ENCODE results near the gene KRT17. TPM values are rescaled to one million over a fixed set of nuclear protein-coding genes. Genes with fewer than 3 reads are reported as not detected.

The KRT17 gene
- total RNA-seq (2022; extraction: Qiagen RNA extraction; ENCODE audit: low read depth) = 0.77 to 1.2 TPM (median 1.1 TPM) in 5 replicates

DNA sequence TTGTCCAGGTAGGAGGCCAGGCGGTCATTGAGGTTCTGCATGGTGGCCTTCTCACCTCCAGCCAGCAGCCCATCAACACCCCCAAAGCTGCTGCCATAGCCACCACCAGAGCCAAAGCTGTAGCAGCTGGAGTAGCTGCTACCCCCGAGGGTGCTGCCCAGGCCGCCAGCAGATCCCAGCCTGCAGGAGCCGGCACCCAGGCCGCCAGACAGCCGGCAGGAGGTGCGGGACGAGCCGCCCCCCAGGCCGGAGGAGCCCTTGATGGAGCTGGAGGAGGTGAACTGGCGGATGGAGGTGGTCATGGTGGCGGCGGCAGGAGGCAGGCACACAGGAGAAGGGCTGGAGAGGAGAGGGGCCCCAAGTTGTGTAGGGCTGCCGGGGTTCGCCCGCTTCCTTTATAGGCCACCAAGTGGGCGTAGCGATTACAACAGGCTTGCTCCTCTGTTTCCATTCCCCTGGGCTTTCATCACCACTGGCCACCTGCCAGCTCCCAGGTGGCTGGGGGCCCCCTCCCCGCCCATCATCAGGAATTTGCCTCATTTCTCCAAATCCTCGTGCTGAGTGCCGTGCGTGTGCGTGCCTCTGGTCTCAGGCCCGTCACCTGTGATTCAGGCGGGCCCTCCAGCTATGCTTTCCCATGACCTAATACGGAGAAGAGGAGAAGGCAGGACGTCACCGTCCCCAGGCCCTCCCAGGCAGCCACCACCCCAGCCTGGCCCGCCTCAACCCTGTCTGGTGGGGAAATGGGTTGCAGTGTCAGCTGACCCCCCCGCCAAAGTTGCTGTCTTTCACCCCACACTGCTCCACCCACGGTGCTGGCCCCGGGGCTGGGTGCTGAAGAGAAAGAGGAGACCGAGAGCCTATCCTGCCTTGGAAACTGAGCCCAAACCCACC is at the start of gene KRT17:
KRT17 (minus strand) TSS at position 368 of the 894 bp plus-strand sequence; CDS start at position 302, 66 bp downstream.

DNA sequence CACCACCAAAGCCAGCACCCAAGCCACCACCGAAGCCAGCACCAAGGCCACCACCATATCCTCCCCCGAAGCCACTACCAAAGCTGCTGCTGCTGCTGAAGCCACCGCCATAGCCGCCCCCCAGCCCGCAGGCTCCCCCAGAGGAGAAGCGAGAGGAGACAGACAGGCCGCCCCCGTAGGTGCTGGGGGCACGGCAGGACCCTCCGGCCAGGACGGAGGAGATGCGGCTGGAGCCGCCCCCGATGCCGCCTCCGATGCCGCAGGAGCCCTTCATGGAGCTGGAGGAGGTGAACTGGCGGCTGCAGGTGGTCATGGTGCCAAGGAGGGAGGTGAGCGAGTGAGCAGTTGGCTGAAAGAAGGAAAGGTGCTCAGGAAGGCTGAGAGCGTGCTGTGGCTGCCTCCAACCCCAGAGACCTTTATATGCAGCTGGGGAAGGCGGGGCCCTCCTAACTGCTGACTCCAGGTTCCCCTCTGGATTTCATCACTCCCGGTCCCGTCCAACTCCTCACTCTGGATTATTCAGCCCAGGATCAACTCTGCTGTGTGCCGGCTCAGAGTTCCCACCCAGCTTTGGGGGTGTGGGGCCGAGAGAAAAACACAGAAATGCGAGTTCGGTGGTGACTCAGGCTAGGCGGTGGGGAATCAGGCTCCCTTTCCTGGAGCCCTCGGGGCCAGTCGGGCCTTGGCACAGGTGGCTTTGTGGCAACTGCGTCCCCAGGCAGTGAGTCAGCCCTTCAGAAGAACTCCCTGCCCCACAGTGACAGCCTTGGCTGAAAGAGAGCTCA is 11.8 kb downstream of the KRT17 start, which contains the start of gene KRT16:
KRT16 (minus strand) TSS at position 392 of the 785 bp plus-strand sequence; CDS start at position 313, 79 bp downstream.

DNA sequence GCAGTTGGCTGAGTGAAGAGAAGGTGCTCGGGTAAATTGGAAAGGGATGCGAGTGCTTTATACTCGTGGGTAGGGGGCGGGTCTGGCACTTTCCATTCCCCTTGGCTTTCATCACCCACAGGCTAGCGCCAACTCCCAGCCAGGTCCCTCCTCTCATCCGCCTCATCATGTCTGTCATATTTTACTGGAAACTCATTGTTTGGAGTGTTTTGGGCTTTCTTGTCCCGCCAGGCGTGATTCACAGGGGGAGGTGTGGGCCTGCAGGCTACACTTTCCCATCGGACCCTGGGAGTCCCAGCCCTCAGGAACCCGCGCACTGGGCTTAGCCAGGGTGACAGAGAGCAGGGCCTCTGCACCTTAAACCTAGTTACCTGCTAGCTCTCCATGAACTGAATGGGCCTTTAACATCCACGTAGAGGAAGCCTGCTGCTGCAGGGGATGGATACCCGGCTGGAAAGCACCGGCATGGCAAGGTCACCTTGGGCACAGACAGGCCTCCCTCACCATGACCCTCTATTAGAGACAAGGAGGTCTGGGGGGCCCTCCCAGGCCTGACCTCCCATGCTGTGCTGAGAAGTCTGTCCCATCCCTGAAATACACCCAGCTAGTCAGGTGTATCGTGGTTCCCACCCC is 37.4 kb downstream of the KRT17 start, which contains the start of gene KRT14:
KRT14 (minus strand) TSS at position 33 of the 633 bp plus-strand sequence. CDS start 61 bp downstream, outside the sequence.

DNA sequence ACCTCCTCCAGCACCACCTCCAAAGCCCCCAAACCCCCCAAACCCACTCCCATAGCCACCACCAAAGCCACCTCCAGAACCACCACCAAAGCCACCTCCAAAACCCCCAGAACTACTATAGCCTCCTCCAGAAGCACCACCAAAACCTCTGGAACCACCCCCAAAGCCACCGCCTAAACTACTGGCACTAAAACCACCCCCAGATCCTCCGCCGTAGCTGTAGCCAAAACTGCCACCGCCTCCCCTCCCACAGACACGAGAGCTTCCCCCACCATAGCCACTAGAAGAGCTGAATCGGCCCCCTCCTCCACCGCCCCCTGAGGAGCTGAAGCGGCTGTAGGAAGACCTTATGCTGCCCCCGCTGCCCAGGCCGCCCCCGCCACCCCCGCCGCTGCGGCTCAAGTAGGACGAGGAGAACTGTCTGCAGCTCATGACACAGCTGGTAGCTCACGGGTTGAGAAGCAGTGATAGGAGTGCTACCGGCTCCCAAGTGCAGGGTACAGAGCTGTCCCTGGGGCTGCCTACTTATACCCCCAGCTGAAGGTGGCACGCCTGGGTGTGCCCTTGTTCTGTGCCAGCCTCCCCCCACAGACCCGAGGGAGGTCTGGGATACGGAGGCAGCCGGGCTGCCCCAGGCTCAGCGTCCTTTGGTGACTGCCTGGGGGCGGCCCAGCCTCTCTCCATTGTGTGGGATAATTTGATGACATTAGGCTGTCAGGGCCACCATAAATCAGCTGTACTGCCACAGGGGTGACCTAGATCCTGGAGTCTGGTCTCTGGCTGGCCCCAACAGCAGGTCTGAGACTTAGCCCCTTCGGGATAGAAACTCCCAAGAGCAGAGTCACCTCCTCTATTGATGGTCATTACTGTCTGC is 52.6 kb downstream of the KRT17 start, which contains the start of gene KRT9:
KRT9 (minus strand) TSS at position 499 of the 874 bp plus-strand sequence; CDS start at position 432, 67 bp downstream.

Other genes starting within 250 kb of the KRT17 start
- 0.25 to 0.64 TPM (median 0.35 TPM) in 5 replicates for gene KRT34, start 242.3 kb downstream of the KRT17 start, total RNA-seq (2022; extraction: Qiagen RNA extraction; ENCODE audit: low read depth)
- not detected in 5 replicates for gene KRT31, start 227.0 kb downstream of the KRT17 start, total RNA-seq (2022; extraction: Qiagen RNA extraction; ENCODE audit: low read depth)
- gene KRT37, start 200.0 kb downstream of the KRT17 start, total RNA-seq (2022; extraction: Qiagen RNA extraction; ENCODE audit: low read depth) = not detected in 5 replicates
- gene KRT38, start 183.6 kb downstream of the KRT17 start, total RNA-seq (2022; extraction: Qiagen RNA extraction; ENCODE audit: low read depth) = not detected in 5 replicates
- 0.06 to 0.08 TPM in 2 of 5 replicates, not detected in the others for gene KRT32, start 157.2 kb downstream of the KRT17 start, total RNA-seq (2022; extraction: Qiagen RNA extraction; ENCODE audit: low read depth)
- not detected in 5 replicates for gene KRT35, start 143.4 kb downstream of the KRT17 start, total RNA-seq (2022; extraction: Qiagen RNA extraction; ENCODE audit: low read depth)
- gene KRT36, start 134.7 kb downstream of the KRT17 start, total RNA-seq (2022; extraction: Qiagen RNA extraction; ENCODE audit: low read depth) = not detected in 5 replicates
- 0.16 to 0.30 TPM (median 0.20 TPM) in 5 replicates for gene KRT13, start 119.0 kb downstream of the KRT17 start, total RNA-seq (2022; extraction: Qiagen RNA extraction; ENCODE audit: low read depth)
- gene KRT15, start 105.7 kb downstream of the KRT17 start, total RNA-seq (2022; extraction: Qiagen RNA extraction; ENCODE audit: low read depth) = 3.5 to 6.2 TPM (median 5.4 TPM) in 5 replicates
- gene KRT19, start 96.3 kb downstream of the KRT17 start, total RNA-seq (2022; extraction: Qiagen RNA extraction; ENCODE audit: low read depth) = 43.9 to 68.3 TPM (median 57.0 TPM) in 5 replicates
- not detected in 5 replicates for gene KRT9, start 52.5 kb downstream of the KRT17 start, total RNA-seq (2022; extraction: Qiagen RNA extraction; ENCODE audit: low read depth)
- 0.14 to 0.30 TPM (median 0.16 TPM) in 3 of 5 replicates, not detected in the others for gene KRT14, start 37.7 kb downstream of the KRT17 start, total RNA-seq (2022; extraction: Qiagen RNA extraction; ENCODE audit: low read depth)
- gene KRT16, start 11.8 kb downstream of the KRT17 start, total RNA-seq (2022; extraction: Qiagen RNA extraction; ENCODE audit: low read depth) = 0.43 to 0.96 TPM (median 0.73 TPM) in 5 replicates
- 1,218 to 1,665 TPM (median 1,423 TPM) in 5 replicates for gene EIF1, start 64.3 kb upstream of the KRT17 start, total RNA-seq (2022; extraction: Qiagen RNA extraction; ENCODE audit: low read depth)
- 0.14 TPM in 1 of 5 replicates, not detected in the others for gene GAST, start 87.8 kb upstream of the KRT17 start, total RNA-seq (2022; extraction: Qiagen RNA extraction; ENCODE audit: low read depth)
- gene HAP1, start 110.1 kb upstream of the KRT17 start, total RNA-seq (2022; extraction: Qiagen RNA extraction; ENCODE audit: low read depth) = 1.2 to 1.9 TPM (median 1.7 TPM) in 5 replicates
- gene JUP, start 162.1 kb upstream of the KRT17 start, total RNA-seq (2022; extraction: Qiagen RNA extraction; ENCODE audit: low read depth) = 84.4 to 128 TPM (median 119 TPM) in 5 replicates
- gene P3H4, start 187.4 kb upstream of the KRT17 start, total RNA-seq (2022; extraction: Qiagen RNA extraction; ENCODE audit: low read depth) = 28.2 to 40.1 TPM (median 37.2 TPM) in 5 replicates
- 94.4 to 120 TPM (median 107 TPM) in 5 replicates for gene FKBP10, start 188.4 kb upstream of the KRT17 start, total RNA-seq (2022; extraction: Qiagen RNA extraction; ENCODE audit: low read depth)
- gene NT5C3B, start 211.7 kb upstream of the KRT17 start, total RNA-seq (2022; extraction: Qiagen RNA extraction; ENCODE audit: low read depth) = 100 to 115 TPM (median 113 TPM) in 5 replicates
- gene KLHL10, start 213.2 kb upstream of the KRT17 start, total RNA-seq (2022; extraction: Qiagen RNA extraction; ENCODE audit: low read depth) = 0.03 TPM in 1 of 5 replicates, not detected in the others
- gene KLHL11, start 240.8 kb upstream of the KRT17 start, total RNA-seq (2022; extraction: Qiagen RNA extraction; ENCODE audit: low read depth) = 2.2 to 4.6 TPM (median 2.8 TPM) in 5 replicates

Measured in A549 treated with CpdA at 1 μM for 4 hours (cell line).